ENCODE data around the gene CD2BP2.
"Not testable (repeated sequence)": the region's sequence is repeated elsewhere in the genome, so short reads cannot be mapped to it uniquely, and the experiment has no call there.

GRCh38 chr16:30324220-30324619 lies 30.9 kb downstream of the CD2BP2 start:
- TF ChIP-seq RXRA (IDR thresholded peaks at IDR 0.05); JUND (IDR thresholded peaks at IDR 0.05); CTCF (IDR thresholded peaks at IDR 0.05; ENCODE audit: low read depth, low read length, missing input control); MAX (IDR thresholded peaks at IDR 0.05): not testable (repeated sequence)

Data from liver (tissue), 3 donors.